Heart left ventricle (tissue), 16 donors: ENCODE results near the gene FLCN. TPM values are rescaled to one million over a fixed set of nuclear protein-coding genes. Genes with fewer than 3 reads are reported as not detected.

Experiments used
- ATAC-seq, 4 donors: fragments of 200-7000 bp; cut with Tn5 transposase; one replicate each; pipeline ENCODE4 v1.9.1; 2020 to 2022; ENCODE audit warnings: moderate library complexity in 4 of 4, mild to moderate bottlenecking in 3 of 4, moderate number of reproducible peaks in 1 of 4
- DNase-seq, 5 donors: peaks; one replicate each; pipeline ENCODE4 v3.0.0-alpha.2; 2020
- H3K27ac ChIP-seq, 12 donors: fragments of 200-600 bp; sonication (generic) in 4 of 12; one replicate each; pipeline versions ENCODE4 v1.5.0 to v1.8.0; 2016 to 2022; ENCODE audit warnings: mild to moderate bottlenecking in 2 of 12
- H3K27me3 ChIP-seq, 9 donors: fragments of 200-600 bp; sonication (generic) in 2 of 9; one replicate each; pipeline versions ENCODE4 v1.5.1 to v1.8.0; 2016 to 2022; ENCODE audit warnings: mild to moderate bottlenecking in 3 of 9
- H3K36me3 ChIP-seq, 9 donors: fragments of 200-600 bp; sonication (generic) in 2 of 9; one replicate each; pipeline versions ENCODE4 v1.5.0 to v1.8.0; 2018 to 2022; ENCODE audit warnings: mild to moderate bottlenecking in 2 of 9
- H3K4me1 ChIP-seq, 12 donors: fragments of 200-600 bp; sonication (generic) in 4 of 12; one replicate each; pipeline versions ENCODE4 v1.5.0 to v1.8.0; 2016 to 2022; ENCODE audit warnings: mild to moderate bottlenecking in 3 of 12
- H3K4me3 ChIP-seq, 12 donors: fragments of 200-600 bp; sonication (generic) in 4 of 12; one replicate each; pipeline versions ENCODE4 v1.5.0 to v1.8.0; 2017 to 2022; ENCODE audit warnings: mild to moderate bottlenecking in 9 of 12, moderate library complexity in 4 of 12
- H3K9me3 ChIP-seq, 12 donors: fragments of 200-600 bp; sonication (generic) in 4 of 12; one replicate each; pipeline versions ENCODE4 v1.5.0 to v1.8.0; 2016 to 2022; ENCODE audit warnings: mild to moderate bottlenecking in 1 of 12
- CTCF ChIP-seq, 12 donors: fragments of 200-600 bp; sonication (generic) in 4 of 12; IDR thresholded peaks; one replicate each; pipeline versions ENCODE4 v1.5.0 to v1.8.0; 2018 to 2022; ENCODE audit warnings: antibody characterized with exemption in 12 of 12, mild to moderate bottlenecking in 5 of 12
- POLR2A ChIP-seq, 2 donors: fragments of 450-650 bp; IDR thresholded peaks; one replicate each; pipeline ENCODE4 v1.6.1; 2017; ENCODE audit warnings: antibody characterized with exemption in 2 of 2, mild to moderate bottlenecking in 2 of 2, moderate library complexity in 2 of 2
- WGBS, 4 donors: extraction: QIAGEN DNeasy Blood & Tissue Kit in 2 of 4; methylation state at CpG; one replicate each; pipeline versions ENCODE4 v1.1.5 to v1.1.7; 2013 to 2018; 5-methylcytosine and 5-hydroxymethylcytosine counted together
- intact Hi-C, 10 donors: fragments of 100-400 bp; cut with DNase I; formaldehyde crosslinking; loops; one replicate each; pipeline versions ENCODE4 v1.11.1 to v1.14.2; 2022
- polyA plus RNA-seq, 2 donors: library from polyadenylated mRNA; stranded (reverse); fragments of 200-250 nt; gene quantifications; one replicate each; pipeline ENCODE4 v1.2.3, GENCODE V29; 2013
- total RNA-seq, 9 donors: library from RNA; depleted of rRNA in 2 of 9; stranded (reverse); fragments of >200 nt in 2 of 9; fragmentation: NEBNext Ultra II Directional in 3 of 9; extraction: Animal tissue kit (Norgen Biotek cat#: 25700) in 3 of 9; gene quantifications; one replicate each; pipeline versions ENCODE4 v1.1.0 to v1.2.4, GENCODE V29; 2016 to 2023
- donor health status: ischemic (EF 13 %, LVEDD 7.1; RV severe dilation, severe dysfunction).
- donor health status: healthy with polysubstance abuse.
- donor health status: DM: no; HTN: yes; CAD: no.
- donor health status: DM: no; HTN: no; CAD: no.
- donor health status: ischemic (EF 25% LVEDD 6.9; RV normal size, moderate dysfunction).
- donor health status: ischemic (EF 25% LVEDD 5.7; RV mildly dilated, moderate dysfunction).
- donor health status: healthy.
- donor health status: DM: yes; HTN: yes; CAD: no.
- donor health status: ischemic (EF 35%, LVEDD 5.7; RV mildly dilated, moderate dysfunction).
- donor health status: nonischemic (EF 11% LVEDD 7.7; RV severe dilation, severe dysfunction).
- donor health status: DM: yes; HTN: yes; CAD: no.
- donor health status: PGD.
- donor health status: ischemic (EF 29% LVEDD 5.4; RV normal size, mild dysfunction).
- donor health status: nonischemic (EF 23%, LVEDD 6.1; RV moderate dilation, normal function).

FLCN gene
- total and polyA plus RNA-seq, 11 donors, result 21.1 to 120 (median 32.6) TPM

GRCh38 chr17:17227608-17228520 lies 9.1 kb downstream of the FLCN start:
- Histone ChIP-seq H3K4me1 (peaks cover 0 to 44% (median 19%) of the 10 kb centered on the region in 12 donors), H3K27me3 (no peaks in the 10 kb centered on the region), H3K27ac (peak overlapping the region in 9 of 12 donors; percentile 29 to 83 (median 71)), H3K4me3 (no peak overlapping the region), H3K36me3 (peaks cover 0 to 100% (median 98%) of the 10 kb centered on the region in 9 donors), H3K9me3 (no peaks in the 10 kb centered on the region)
- ATAC-seq (peak; percentile 88 to 93 (median 90)), DNase-seq (peak in 4 of 5 donors; percentile 59 to 85 (median 74))
- TF ChIP-seq POLR2A (IDR thresholded peaks at IDR 0.05) (no peak), CTCF (IDR thresholded peaks at IDR 0.05) (no peak)
- intact Hi-C loops, result loop anchor here in 1 of 10 donors (2.0 kb wide), 1 partner anchor 37 kb away; no protein-coding TSS in a partner anchor
- WGBS, 4 donors, result 70 to 75% (median 72%) methylated on average over 25 of the region's 25 CpGs

GRCh38 chr17:17226451-17227265 lies 10.3 kb downstream of the FLCN start:
- Histone ChIP-seq H3K4me1 (peaks cover 0 to 32% (median 10%) of the 10 kb centered on the region in 12 donors), H3K4me3 (no peak overlapping the region), H3K36me3 (peaks cover 0 to 100% (median 98%) of the 10 kb centered on the region in 9 donors), H3K27ac (no peak overlapping the region), H3K27me3 (no peaks in the 10 kb centered on the region), H3K9me3 (no peaks in the 10 kb centered on the region)
- WGBS, 4 donors, result 91 to 95% (median 93%) methylated on average over 11 to 16 of the region's 16 CpGs
- intact Hi-C loops, result no loop called here
- ATAC-seq (no peak), DNase-seq (no peak)
- TF ChIP-seq CTCF (IDR thresholded peaks at IDR 0.05) (no peak), POLR2A (IDR thresholded peaks at IDR 0.05) (no peak)

DNA sequence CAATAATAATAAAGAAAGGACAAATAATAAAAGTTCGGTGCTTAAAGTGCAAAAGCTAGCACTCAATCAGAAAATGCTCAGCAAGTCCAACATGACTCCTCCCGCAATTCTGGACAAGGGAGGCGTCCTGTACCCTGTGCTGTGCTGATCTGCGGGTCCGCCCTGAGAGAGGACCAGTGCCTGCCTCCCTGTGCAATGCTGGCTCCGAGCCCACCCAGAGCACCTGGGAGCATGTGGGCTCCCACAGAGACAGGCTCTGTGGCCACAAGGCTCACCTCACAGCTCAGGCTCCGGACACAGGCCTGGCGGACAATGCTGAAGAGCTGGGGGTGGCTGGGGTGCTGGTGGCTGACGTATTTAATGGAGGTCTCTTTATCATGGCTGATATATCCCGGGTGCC lies 11.1 kb downstream of the FLCN start:
- Histone ChIP-seq H3K27me3 (no peaks in the 10 kb centered on the region), H3K9me3 (no peaks in the 10 kb centered on the region), H3K36me3 (peaks cover 0 to 100% (median 98%) of the 10 kb centered on the region in 9 donors), H3K4me3 (no peak overlapping the region), H3K4me1 (peaks cover 0 to 28% (median 9%) of the 10 kb centered on the region in 12 donors), H3K27ac (no peak overlapping the region)
- ATAC-seq, result no peak
- peak in 1 of 5 donors; percentile 10 for DNase-seq
- no peak for TF ChIP-seq POLR2A (IDR thresholded peaks at IDR 0.05)
- no peak for TF ChIP-seq CTCF (IDR thresholded peaks at IDR 0.05)
- 91 to 94% (median 93%) methylated on average over 10 of the region's 10 CpGs for WGBS, 4 donors
- intact Hi-C loops, result no loop called here

GRCh38 chr17:17224137-17224536 lies 12.8 kb downstream of the FLCN start:
- no peak overlapping the region for H3K4me3 ChIP-seq
- no peaks in the 10 kb centered on the region for H3K27me3 ChIP-seq
- ATAC-seq, result no peak
- intact Hi-C loops, result no loop called here
- 78 to 93% (median 88%) methylated on average over 5 to 8 of the region's 8 CpGs for WGBS, 4 donors
- DNase-seq, result no peak
- TF ChIP-seq POLR2A (IDR thresholded peaks at IDR 0.05) (no peak), CTCF (IDR thresholded peaks at IDR 0.05) (no peak)
- H3K27ac ChIP-seq, result no peak overlapping the region
- peaks cover 0 to 100% (median 99%) of the 10 kb centered on the region in 9 donors for H3K36me3 ChIP-seq
- H3K4me1 ChIP-seq, result peaks cover 0 to 18% (median 8%) of the 10 kb centered on the region in 12 donors
- H3K9me3 ChIP-seq, result no peaks in the 10 kb centered on the region
